Airway epithelial cell (primary cell): ENCODE measurements around the gene ATG2A. TPM values are rescaled to one million over a fixed set of nuclear protein-coding genes. Genes with fewer than 3 reads are reported as not detected.

Source experiments
- total RNA-seq: library from RNA; depleted of rRNA; stranded (reverse); fragments of >200 nt; gene quantifications from 2 replicates; pipeline ENCODE4 v1.2.3, GENCODE V29; 2015

Gene ATG2A
- 18.2 and 19.0 TPM in 2 replicates for total RNA-seq

GRCh38 chr11:64916775-64917662 lies at the start of gene ATG2A:
Gene ATG2A, minus strand, starts transcription at chr11:64917209. Its CDS starts 74 bp downstream, at chr11:64917135.

GRCh38 chr11:64935359-64936081 lies 18.5 kb upstream of the ATG2A start, which contains the start of gene GPHA2:
Gene GPHA2, minus strand, starts transcription at chr11:64935893. Its CDS starts 433 bp downstream, at chr11:64935460.

GRCh38 chr11:64923944-64924909 lies 7.2 kb upstream of the ATG2A start, which contains the start of gene PPP2R5B:
Gene PPP2R5B, plus strand, starts transcription at chr11:64924689. Its CDS starts 1,046 bp downstream, at chr11:64925735.

GRCh38 chr11:64878494-64879243 lies 38.3 kb downstream of the ATG2A start, which contains the start of gene EHD1:
Gene EHD1, minus strand, starts transcription at chr11:64878621. Its CDS starts 157 bp downstream, at chr11:64878464.

Other genes with a start within 250 kb of the ATG2A start
- gene NRXN2, start 194.0 kb downstream of the ATG2A start, total RNA-seq, result not detected in 2 replicates
- gene RASGRP2, start 173.1 kb downstream of the ATG2A start, total RNA-seq, result not detected in 2 replicates
- 0.14 and 0.79 TPM in 2 replicates for gene PYGM, start 157.2 kb downstream of the ATG2A start, total RNA-seq
- gene SF1, start 138.7 kb downstream of the ATG2A start, total RNA-seq, result 130 and 133 TPM in 2 replicates
- 23.3 and 35.0 TPM in 2 replicates for gene MAP4K2, start 114.0 kb downstream of the ATG2A start, total RNA-seq
- gene MEN1, start 106.7 kb downstream of the ATG2A start, total RNA-seq, result 21.9 and 28.4 TPM in 2 replicates
- gene CDC42BPG, start 72.6 kb downstream of the ATG2A start, total RNA-seq, result 15.9 and 17.4 TPM in 2 replicates
- 43.7 and 57.8 TPM in 2 replicates for gene EHD1, start 38.6 kb downstream of the ATG2A start, total RNA-seq
- gene PPP2R5B, start 7.5 kb upstream of the ATG2A start, total RNA-seq, result 14.8 and 16.2 TPM in 2 replicates
- not detected in 2 replicates for gene GPHA2, start 18.7 kb upstream of the ATG2A start, total RNA-seq
- not detected in 2 replicates for gene MAJIN, start 54.9 kb upstream of the ATG2A start, total RNA-seq
- gene BATF2, start 79.8 kb upstream of the ATG2A start, total RNA-seq, result 0.09 TPM in 1 of 2 replicates, not detected in the other
- 118 and 132 TPM in 2 replicates for gene ARL2, start 97.0 kb upstream of the ATG2A start, total RNA-seq
- 10.2 and 14.2 TPM in 2 replicates for gene SNX15, start 110.2 kb upstream of the ATG2A start, total RNA-seq
- gene SAC3D1, start 124.0 kb upstream of the ATG2A start, total RNA-seq, result 32.7 and 34.4 TPM in 2 replicates
- 2.0 and 7.1 TPM in 2 replicates for gene NAALADL1, start 141.3 kb upstream of the ATG2A start, total RNA-seq
- gene CDCA5, start 166.8 kb upstream of the ATG2A start, total RNA-seq, result 13.9 and 14.8 TPM in 2 replicates
- gene ZFPL1, start 167.0 kb upstream of the ATG2A start, total RNA-seq, result 30.1 and 48.6 TPM in 2 replicates
- gene VPS51, start 179.0 kb upstream of the ATG2A start, total RNA-seq, result 195 and 359 TPM in 2 replicates
- 80.3 and 96.7 TPM in 2 replicates for gene TM7SF2, start 194.7 kb upstream of the ATG2A start, total RNA-seq
- gene ZNHIT2, start 200.5 kb upstream of the ATG2A start, total RNA-seq, result 28.4 and 54.3 TPM in 2 replicates
- 609 and 906 TPM in 2 replicates for gene FAU, start 204.9 kb upstream of the ATG2A start, total RNA-seq
- 54.8 and 80.0 TPM in 2 replicates for gene MRPL49, start 205.1 kb upstream of the ATG2A start, total RNA-seq
- gene SYVN1, start 217.3 kb upstream of the ATG2A start, total RNA-seq, result 12.7 and 18.1 TPM in 2 replicates